HG03457 (cell line): Measurements from ENCODE around the gene BCL2L15.
A peak's percentile ranks its signal among the peaks of the same experiment; 100 is the strongest.
"Not testable (repeated sequence)": the region's sequence is repeated elsewhere in the genome, so short reads cannot be mapped to it uniquely, and the experiment has no call there.

Experiments used
- ATAC-seq: cut with Tn5 transposase; IDR thresholded peaks from one replicate; pipeline ENCODE4 v1.9.1; 2021; ENCODE audit warnings: moderate number of reproducible peaks; ENCODE audit not compliant: unreplicated experiment

Gene BCL2L15

GRCh38 chr1:113872219-113872935 is 15.0 kb downstream of the BCL2L15 start:
- ATAC-seq, result no peak

GRCh38 chr1:113871597-113872113 is 15.7 kb downstream of the BCL2L15 start, which contains the start of gene PTPN22:
TSS of gene PTPN22 (minus strand) at chr1:113871712.
- peak; percentile 84 for ATAC-seq

GRCh38 chr1:113870778-113871177 is 16.6 kb downstream of the BCL2L15 start:
- ATAC-seq, result no peak

- no peak for ATAC-seq
Observed at GRCh38 chr1:113868387-113869083, 18.8 kb downstream of the BCL2L15 start.

- no peak for ATAC-seq
Observed at GRCh38 chr1:113861641-113862040, 25.7 kb downstream of the BCL2L15 start.

- no peak for ATAC-seq
Observed at GRCh38 chr1:113860891-113861290, 26.5 kb downstream of the BCL2L15 start.

GRCh38 chr1:113859478-113860175 is 27.8 kb downstream of the BCL2L15 start:
- peak; percentile 80 for ATAC-seq

- ATAC-seq, result no peak
Observed at GRCh38 chr1:113858982-113859381, 28.4 kb downstream of the BCL2L15 start.

GRCh38 chr1:113858418-113858817 is 29.0 kb downstream of the BCL2L15 start:
- ATAC-seq, result no peak

GRCh38 chr1:113857776-113858175 is 29.6 kb downstream of the BCL2L15 start:
- no peak for ATAC-seq

GRCh38 chr1:113856401-113856790 is 31.0 kb downstream of the BCL2L15 start:
- ATAC-seq, result no peak

- ATAC-seq, result no peak
Observed at GRCh38 chr1:113855630-113856400, 31.6 kb downstream of the BCL2L15 start.

- no peak for ATAC-seq
Observed at GRCh38 chr1:113854234-113854633, 33.1 kb downstream of the BCL2L15 start.

- not testable (repeated sequence) for ATAC-seq
Observed at GRCh38 chr1:113852694-113853093, 34.7 kb downstream of the BCL2L15 start.

GRCh38 chr1:113850127-113850796 is 37.1 kb downstream of the BCL2L15 start:
- ATAC-seq, result no peak

GRCh38 chr1:113849072-113849471 is 38.3 kb downstream of the BCL2L15 start:
- no peak for ATAC-seq

- ATAC-seq, result no peak
Observed at GRCh38 chr1:113846391-113847035, 40.9 kb downstream of the BCL2L15 start.

GRCh38 chr1:113836534-113836933 is 50.8 kb downstream of the BCL2L15 start:
- ATAC-seq, result no peak

- ATAC-seq, result no peak
Observed at GRCh38 chr1:113835686-113836290, 51.6 kb downstream of the BCL2L15 start.
